ENCODE results near the gene FMNL2. TPM values are rescaled to one million over a fixed set of nuclear protein-coding genes. Genes with fewer than 3 reads are reported as not detected.

FMNL2 gene
- total and polyA plus RNA-seq, 2 of the 4 experiments (the other 2 are of a cell fraction) = 10.9 to 11.4 TPM

- Histone ChIP-seq H3K14ac (replicated peaks; ENCODE audit: low read depth, low read length) (no peak overlapping the region), H3K9ac (ENCODE audit: low read depth, low read length) (no peak overlapping the region), H4K20me1 (ENCODE audit: insufficient read depth, low read length) (no peaks in the 10 kb centered on the region), H2BK20ac (ENCODE audit: low read depth, low read length) (no peak overlapping the region), H3K9me3 (ENCODE audit: control insufficient read depth, insufficient read depth, low read length) (no peaks in the 10 kb centered on the region), H2AK9ac (replicated peaks; ENCODE audit: low read depth, low read length, poor library complexity) (no peak overlapping the region), H3K4me2 (ENCODE audit: low read depth, low read length) (no peak overlapping the region), H3K27me3 (ENCODE audit: control insufficient read depth, insufficient read depth, low read length) (no peaks in the 10 kb centered on the region), H3K4me1 (ENCODE audit: control insufficient read depth, insufficient read depth, low read length) (peaks cover 8% of the 10 kb centered on the region), H2AFZ (replicated peaks; ENCODE audit: low read length, poor library complexity) (no peak overlapping the region), H2BK15ac (ENCODE audit: low read depth, low read length) (no peak overlapping the region), H3K36me3 (ENCODE audit: control insufficient read depth, insufficient read depth, low read length) (no peaks in the 10 kb centered on the region), H3K18ac (ENCODE audit: low read depth, low read length) (no peak overlapping the region), H4K91ac (ENCODE audit: insufficient read depth, low read depth, low read length) (no peak overlapping the region), H3K27ac (ENCODE audit: insufficient read depth, low read length) (no peak overlapping the region), H4K8ac (ENCODE audit: low read depth in 2 of 2, low read length in 2 of 2) (no peak overlapping the region), H3K79me1 (ENCODE audit: low read depth in 1 of 2, low read length in 2 of 2) (peaks cover 17 to 25% of the 10 kb centered on the region in 2 experiments), H3K23ac (ENCODE audit: low read depth, low read length) (no peak overlapping the region), H2BK5ac (ENCODE audit: low read depth, low read length, poor library complexity, severe bottlenecking) (no peak overlapping the region), H3K9me1 (ENCODE audit: insufficient read depth, low read length) (peaks cover 5% of the 10 kb centered on the region; the same call in 1 of the 2 replicates), H2BK120ac (ENCODE audit: low read depth, low read length) (no peak overlapping the region), H3K4me3 (ENCODE audit: insufficient read depth, low read depth, low read length) (no peak overlapping the region), H4K5ac (ENCODE audit: low read depth, low read length) (no peak overlapping the region), H3K56ac (ENCODE audit: extremely low read depth, insufficient read depth, low read length) (no peak overlapping the region), H3K4ac (ENCODE audit: low read depth, low read length) (no peak overlapping the region), H2AK5ac (ENCODE audit: low read depth, low read length) (no peak overlapping the region)
- no TSS peak for BruUV-seq (replicated peaks)
- DNase-seq = no peak
- ATAC-seq (ENCODE audit: low read depth) = no peak
- intact Hi-C loops (cut with micrococcal nuclease) = no loop called here
- no CpG with 5 or more reads among the region's 1 CpG for WGBS, 2 experiments (ENCODE audit: extremely low coverage in 2 of 2, insufficient read length in 1 of 2)
- TF ChIP-seq MAFK (IDR thresholded peaks at IDR 0.05; ENCODE audit: low read depth, low read length) (no peak), FOS (IDR thresholded peaks at IDR 0.05; ENCODE audit: low read depth, low read length) (no peak), POLR2A (IDR thresholded peaks at IDR 0.05; ENCODE audit: low read depth, low read length) (no peak), CEBPB (IDR thresholded peaks at IDR 0.05; ENCODE audit: low read depth, low read length) (no peak), MXI1 (IDR thresholded peaks at IDR 0.05; ENCODE audit: borderline replicate concordance, low read depth, low read length) (no peak), BHLHE40 (IDR thresholded peaks at IDR 0.05; ENCODE audit: low read depth, low read length) (no peak), MAZ (IDR thresholded peaks at IDR 0.05; ENCODE audit: borderline replicate concordance, low read depth, low read length) (no peak), CHD1 (IDR thresholded peaks at IDR 0.05; ENCODE audit: low read depth, low read length) (no peak), SMC3 (IDR thresholded peaks at IDR 0.05; ENCODE audit: low read depth, low read length) (no peak), USF2 (IDR thresholded peaks at IDR 0.05; ENCODE audit: low read depth, low read length) (no peak), RAD21 (IDR thresholded peaks at IDR 0.05; ENCODE audit: low read length) (no peak), RCOR1 (IDR thresholded peaks at IDR 0.05; ENCODE audit: insufficient replicate concordance, low read length) (no peak), CTCF (conservative IDR thresholded peaks at IDR 0.05; ENCODE audit: low read depth, low read length) (no peak), NFE2L2 (IDR thresholded peaks at IDR 0.05; ENCODE audit: low read depth, low read length) (no peak), RFX5 (IDR thresholded peaks at IDR 0.05; ENCODE audit: low read depth, low read length) (no peak)
- TF ChIP-seq, protein P1, sequence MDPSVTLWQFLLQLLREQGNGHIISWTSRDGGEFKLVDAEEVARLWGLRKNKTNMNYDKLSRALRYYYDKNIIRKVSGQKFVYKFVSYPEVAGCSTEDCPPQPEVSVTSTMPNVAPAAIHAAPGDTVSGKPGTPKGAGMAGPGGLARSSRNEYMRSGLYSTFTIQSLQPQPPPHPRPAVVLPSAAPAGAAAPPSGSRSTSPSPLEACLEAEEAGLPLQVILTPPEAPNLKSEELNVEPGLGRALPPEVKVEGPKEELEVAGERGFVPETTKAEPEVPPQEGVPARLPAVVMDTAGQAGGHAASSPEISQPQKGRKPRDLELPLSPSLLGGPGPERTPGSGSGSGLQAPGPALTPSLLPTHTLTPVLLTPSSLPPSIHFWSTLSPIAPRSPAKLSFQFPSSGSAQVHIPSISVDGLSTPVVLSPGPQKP (IDR thresholded peaks at IDR 0.05; ENCODE audit: borderline replicate concordance, low read depth, low read length) = no peak
- dilution Hi-C loops (cut with HindIII; ENCODE audit: low sequenced_read_pairs, unreplicated experiment) = no loop called here
- ChIA-PET POLR2A (ENCODE audit: unreplicated experiment) (no interaction called here), CTCF (no interaction called here)
- in situ Hi-C loops (cut with MboI; ENCODE audit: low sequenced_read_pairs) = no loop called here
These were observed 138.3 kb downstream of the FMNL2 start for GRCh38 chr2:152473151-152473857.

Data from IMR-90 (cell line).